ENCODE measurements around the gene XRN2.

DNA sequence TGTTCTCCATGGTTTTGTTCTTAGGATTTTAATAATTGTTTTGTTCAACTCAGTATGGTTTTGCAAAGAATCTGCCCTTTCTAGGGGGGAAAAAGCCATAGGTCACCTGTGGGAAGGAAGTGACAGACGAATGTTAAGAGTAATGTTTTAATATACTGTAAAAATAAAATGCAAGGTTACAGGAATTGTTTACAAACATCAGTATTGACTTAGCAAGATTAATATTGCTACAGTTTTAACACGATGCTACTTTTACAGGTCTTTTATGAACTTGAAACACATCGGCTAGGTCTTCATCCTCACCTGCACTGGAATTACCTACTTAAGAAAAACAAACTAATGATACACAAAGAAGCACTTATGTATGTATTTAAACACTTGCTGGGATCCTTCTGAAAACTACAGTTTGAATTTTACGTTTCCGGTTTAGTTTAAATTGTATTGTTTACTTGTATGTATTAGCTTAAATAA lies 95.9 kb downstream of the XRN2 start:
- TF ChIP-seq, protein P1, sequence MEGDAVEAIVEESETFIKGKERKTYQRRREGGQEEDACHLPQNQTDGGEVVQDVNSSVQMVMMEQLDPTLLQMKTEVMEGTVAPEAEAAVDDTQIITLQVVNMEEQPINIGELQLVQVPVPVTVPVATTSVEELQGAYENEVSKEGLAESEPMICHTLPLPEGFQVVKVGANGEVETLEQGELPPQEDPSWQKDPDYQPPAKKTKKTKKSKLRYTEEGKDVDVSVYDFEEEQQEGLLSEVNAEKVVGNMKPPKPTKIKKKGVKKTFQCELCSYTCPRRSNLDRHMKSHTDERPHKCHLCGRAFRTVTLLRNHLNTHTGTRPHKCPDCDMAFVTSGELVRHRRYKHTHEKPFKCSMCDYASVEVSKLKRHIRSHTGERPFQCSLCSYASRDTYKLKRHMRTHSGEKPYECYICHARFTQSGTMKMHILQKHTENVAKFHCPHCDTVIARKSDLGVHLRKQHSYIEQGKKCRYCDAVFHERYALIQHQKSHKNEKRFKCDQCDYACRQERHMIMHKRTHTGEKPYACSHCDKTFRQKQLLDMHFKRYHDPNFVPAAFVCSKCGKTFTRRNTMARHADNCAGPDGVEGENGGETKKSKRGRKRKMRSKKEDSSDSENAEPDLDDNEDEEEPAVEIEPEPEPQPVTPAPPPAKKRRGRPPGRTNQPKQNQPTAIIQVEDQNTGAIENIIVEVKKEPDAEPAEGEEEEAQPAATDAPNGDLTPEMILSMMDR (IDR thresholded peaks at IDR 0.05) = no peak
- TF ChIP-seq POLR2A (IDR thresholded peaks at IDR 0.05) = no peak
- no peak for TF ChIP-seq POLR2AphosphoS5 (IDR thresholded peaks at IDR 0.05)

Data from gastroesophageal sphincter (tissue), 3 donors.